ENCODE data around the gene NAALADL2. TPM values are rescaled to one million over a fixed set of nuclear protein-coding genes. Genes with fewer than 3 reads are reported as not detected.

NAALADL2 gene
- total and polyA plus RNA-seq, 2 of the 4 experiments (the other 2 are of a cell fraction), result 3.8 to 19.2 TPM

DNA sequence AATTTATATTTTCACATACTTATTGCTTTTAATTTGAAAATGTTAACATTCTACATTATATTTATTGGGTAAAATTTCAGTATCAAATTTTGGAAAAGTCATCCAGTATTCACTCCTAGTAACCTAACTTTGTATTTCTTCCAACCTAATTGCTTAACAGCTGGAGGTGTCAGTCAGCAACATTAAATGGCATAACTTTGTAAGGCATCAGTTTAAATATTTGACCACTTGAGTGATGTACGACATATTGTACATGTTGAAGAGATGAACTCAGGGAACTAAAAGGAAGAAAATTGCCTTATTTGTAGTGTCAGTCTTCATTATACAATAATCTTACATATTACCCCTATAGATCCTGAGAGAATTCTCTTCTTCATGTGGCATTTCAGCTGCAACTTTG is 326.8 kb downstream of the NAALADL2 start:
- Histone ChIP-seq H3K4me2 (ENCODE audit: low read depth, low read length) (no peak overlapping the region), H3K4ac (ENCODE audit: low read depth, low read length) (no peak overlapping the region), H3K79me1 (ENCODE audit: low read depth in 1 of 2, low read length in 2 of 2) (no peaks in the 10 kb centered on the region), H3K4me3 (ENCODE audit: insufficient read depth, low read depth, low read length) (no peak overlapping the region), H3K27ac (ENCODE audit: insufficient read depth, low read length) (no peak overlapping the region), H3K14ac (replicated peaks; ENCODE audit: low read depth, low read length) (no peak overlapping the region), H2BK15ac (ENCODE audit: low read depth, low read length) (no peak overlapping the region), H4K5ac (ENCODE audit: low read depth, low read length) (no peak overlapping the region), H3K9me1 (ENCODE audit: insufficient read depth, low read length) (no peaks in the 10 kb centered on the region), H2AFZ (replicated peaks; ENCODE audit: low read length, poor library complexity) (no peak overlapping the region), H3K23ac (ENCODE audit: low read depth, low read length) (no peak overlapping the region), H3K9me3 (ENCODE audit: control insufficient read depth, insufficient read depth, low read length) (no peaks in the 10 kb centered on the region), H2BK20ac (ENCODE audit: low read depth, low read length) (no peak overlapping the region), H4K91ac (ENCODE audit: insufficient read depth, low read depth, low read length) (no peak overlapping the region), H3K36me3 (ENCODE audit: control insufficient read depth, insufficient read depth, low read length) (no peaks in the 10 kb centered on the region), H2BK120ac (ENCODE audit: low read depth, low read length) (no peak overlapping the region), H2BK5ac (ENCODE audit: low read depth, low read length, poor library complexity, severe bottlenecking) (no peak overlapping the region), H3K18ac (ENCODE audit: low read depth, low read length) (no peak overlapping the region), H3K27me3 (ENCODE audit: control insufficient read depth, insufficient read depth, low read length) (no peaks in the 10 kb centered on the region), H4K20me1 (ENCODE audit: insufficient read depth, low read length) (no peaks in the 10 kb centered on the region), H3K4me1 (ENCODE audit: control insufficient read depth, insufficient read depth, low read length) (no peaks in the 10 kb centered on the region), H4K8ac (ENCODE audit: low read depth in 2 of 2, low read length in 2 of 2) (no peak overlapping the region), H2AK9ac (replicated peaks; ENCODE audit: low read depth, low read length, poor library complexity) (no peak overlapping the region), H3K56ac (ENCODE audit: extremely low read depth, insufficient read depth, low read length) (no peak overlapping the region), H2AK5ac (ENCODE audit: low read depth, low read length) (no peak overlapping the region), H3K9ac (ENCODE audit: low read depth, low read length) (no peak overlapping the region)
- ChIA-PET POLR2A (ENCODE audit: unreplicated experiment) (no interaction called here), CTCF (no interaction called here)
- ATAC-seq (ENCODE audit: low read depth) (no peak), DNase-seq (no peak)
- intact Hi-C loops (cut with micrococcal nuclease), result no loop called here
- dilution Hi-C loops (cut with HindIII; ENCODE audit: low sequenced_read_pairs, unreplicated experiment), result no loop called here
- BruUV-seq (replicated peaks), result no TSS peak
- WGBS, 2 experiments (ENCODE audit: extremely low coverage in 2 of 2, insufficient read length in 1 of 2), result no CpG with 5 or more reads among the region's 1 CpG
- in situ Hi-C loops (cut with MboI; ENCODE audit: low sequenced_read_pairs), result no loop called here
- TF ChIP-seq, protein P1, sequence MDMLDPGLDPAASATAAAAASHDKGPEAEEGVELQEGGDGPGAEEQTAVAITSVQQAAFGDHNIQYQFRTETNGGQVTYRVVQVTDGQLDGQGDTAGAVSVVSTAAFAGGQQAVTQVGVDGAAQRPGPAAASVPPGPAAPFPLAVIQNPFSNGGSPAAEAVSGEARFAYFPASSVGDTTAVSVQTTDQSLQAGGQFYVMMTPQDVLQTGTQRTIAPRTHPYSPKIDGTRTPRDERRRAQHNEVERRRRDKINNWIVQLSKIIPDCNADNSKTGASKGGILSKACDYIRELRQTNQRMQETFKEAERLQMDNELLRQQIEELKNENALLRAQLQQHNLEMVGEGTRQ (IDR thresholded peaks at IDR 0.05; ENCODE audit: low read depth, low read length), result no peak
- TF ChIP-seq MAZ (IDR thresholded peaks at IDR 0.05; ENCODE audit: borderline replicate concordance, low read depth, low read length) (no peak), POLR2A (IDR thresholded peaks at IDR 0.05; ENCODE audit: low read depth, low read length) (no peak), BHLHE40 (IDR thresholded peaks at IDR 0.05; ENCODE audit: low read depth, low read length) (no peak), NFE2L2 (IDR thresholded peaks at IDR 0.05; ENCODE audit: low read depth, low read length) (no peak), CHD1 (IDR thresholded peaks at IDR 0.05; ENCODE audit: low read depth, low read length) (no peak), RAD21 (IDR thresholded peaks at IDR 0.05; ENCODE audit: low read length) (no peak)
- TF ChIP-seq, protein P2, sequence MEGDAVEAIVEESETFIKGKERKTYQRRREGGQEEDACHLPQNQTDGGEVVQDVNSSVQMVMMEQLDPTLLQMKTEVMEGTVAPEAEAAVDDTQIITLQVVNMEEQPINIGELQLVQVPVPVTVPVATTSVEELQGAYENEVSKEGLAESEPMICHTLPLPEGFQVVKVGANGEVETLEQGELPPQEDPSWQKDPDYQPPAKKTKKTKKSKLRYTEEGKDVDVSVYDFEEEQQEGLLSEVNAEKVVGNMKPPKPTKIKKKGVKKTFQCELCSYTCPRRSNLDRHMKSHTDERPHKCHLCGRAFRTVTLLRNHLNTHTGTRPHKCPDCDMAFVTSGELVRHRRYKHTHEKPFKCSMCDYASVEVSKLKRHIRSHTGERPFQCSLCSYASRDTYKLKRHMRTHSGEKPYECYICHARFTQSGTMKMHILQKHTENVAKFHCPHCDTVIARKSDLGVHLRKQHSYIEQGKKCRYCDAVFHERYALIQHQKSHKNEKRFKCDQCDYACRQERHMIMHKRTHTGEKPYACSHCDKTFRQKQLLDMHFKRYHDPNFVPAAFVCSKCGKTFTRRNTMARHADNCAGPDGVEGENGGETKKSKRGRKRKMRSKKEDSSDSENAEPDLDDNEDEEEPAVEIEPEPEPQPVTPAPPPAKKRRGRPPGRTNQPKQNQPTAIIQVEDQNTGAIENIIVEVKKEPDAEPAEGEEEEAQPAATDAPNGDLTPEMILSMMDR (conservative IDR thresholded peaks at IDR 0.05; ENCODE audit: low read depth, low read length), result no peak

Data from IMR-90 (cell line).